ENCODE data around the gene LRRC66.

The LRRC66 gene

GRCh38 chr4:51997647-51998046, 22.5 kb downstream of the LRRC66 start:
- TF ChIP-seq POLR2AphosphoS5 (IDR thresholded peaks at IDR 0.05; ENCODE audit: low read depth, low read length) = no peak
- no peak for TF ChIP-seq SIN3A (IDR thresholded peaks at IDR 0.05; ENCODE audit: borderline replicate concordance, insufficient read depth, low read length)
- TF ChIP-seq TAF1 (IDR thresholded peaks at IDR 0.05; ENCODE audit: borderline replicate concordance, insufficient read depth, low read length) = no peak
- no peak for TF ChIP-seq REST (IDR thresholded peaks at IDR 0.05; ENCODE audit: insufficient read depth in 1 of 2, low read depth in 2 of 2, low read length in 2 of 2)
- TF ChIP-seq FOXP2 (optimal IDR thresholded peaks at IDR 0.05; ENCODE audit: borderline replicate concordance, extremely low read depth, extremely low read length, insufficient read depth) = no peak

- TF ChIP-seq TAF1 (IDR thresholded peaks at IDR 0.05; ENCODE audit: borderline replicate concordance, insufficient read depth, low read length) (no peak), POLR2AphosphoS5 (IDR thresholded peaks at IDR 0.05; ENCODE audit: low read depth, low read length) (no peak), SIN3A (IDR thresholded peaks at IDR 0.05; ENCODE audit: borderline replicate concordance, insufficient read depth, low read length) (no peak), REST (IDR thresholded peaks at IDR 0.05; ENCODE audit: insufficient read depth in 1 of 2, low read depth in 2 of 2, low read length in 2 of 2) (no peak), FOXP2 (optimal IDR thresholded peaks at IDR 0.05; ENCODE audit: borderline replicate concordance, extremely low read depth, extremely low read length, insufficient read depth) (no peak)
Observed at GRCh38 chr4:51995647-51996220, 24.4 kb downstream of the LRRC66 start.

GRCh38 chr4:51965862-51966261, 54.3 kb downstream of the LRRC66 start:
- TF ChIP-seq TAF1 (IDR thresholded peaks at IDR 0.05; ENCODE audit: borderline replicate concordance, insufficient read depth, low read length) (no peak), REST (IDR thresholded peaks at IDR 0.05; ENCODE audit: insufficient read depth in 1 of 2, low read depth in 2 of 2, low read length in 2 of 2) (no peak), FOXP2 (optimal IDR thresholded peaks at IDR 0.05; ENCODE audit: borderline replicate concordance, extremely low read depth, extremely low read length, insufficient read depth) (no peak), SIN3A (IDR thresholded peaks at IDR 0.05; ENCODE audit: borderline replicate concordance, insufficient read depth, low read length) (no peak), POLR2AphosphoS5 (IDR thresholded peaks at IDR 0.05; ENCODE audit: low read depth, low read length) (no peak)

- no peak for TF ChIP-seq REST (IDR thresholded peaks at IDR 0.05; ENCODE audit: insufficient read depth in 1 of 2, low read depth in 2 of 2, low read length in 2 of 2)
- no peak for TF ChIP-seq POLR2AphosphoS5 (IDR thresholded peaks at IDR 0.05; ENCODE audit: low read depth, low read length)
- no peak for TF ChIP-seq SIN3A (IDR thresholded peaks at IDR 0.05; ENCODE audit: borderline replicate concordance, insufficient read depth, low read length)
Observed at GRCh38 chr4:51963841-51964517, 56.2 kb downstream of the LRRC66 start.

Measured in PFSK-1 (cell line).